Breast epithelium (tissue), 4 donors: ENCODE data around the gene CDH2. TPM values are rescaled to one million over a fixed set of nuclear protein-coding genes. Genes with fewer than 3 reads are reported as not detected.

ENCODE experiments used
- DNase-seq, 2 donors: peaks; one replicate each; pipeline ENCODE4 v3.0.0-alpha.2; 2019; ENCODE audit warnings: low spot score in 2 of 2
- H3K27ac ChIP-seq, 2 donors: fragments of 200-600 bp; sonication (generic) in 1 of 2; one replicate each; pipeline ENCODE4 v1.5.1; 2016 to 2019; ENCODE audit warnings: mild to moderate bottlenecking in 1 of 2
- H3K27me3 ChIP-seq, 2 donors: fragments of 200-600 bp; sonication (generic) in 1 of 2; one replicate each; pipeline versions ENCODE4 v1.5.1 to v1.6.0; 2017 to 2019; ENCODE audit warnings: control low read depth in 1 of 2, mild to moderate bottlenecking in 1 of 2
- H3K36me3 ChIP-seq: fragments of 200-600 bp; one replicate; pipeline ENCODE4 v1.5.1; 2019
- H3K4me1 ChIP-seq, 2 donors: fragments of 200-600 bp; sonication (generic); one replicate each; pipeline ENCODE4 v1.5.1; 2016 to 2019; ENCODE audit warnings: control low read depth in 1 of 2
- H3K4me3 ChIP-seq, 3 donors: fragments of 200-600 bp; sonication (generic); 1 replicate in 2 of 3; 2 replicates in 1 of 3; pipeline ENCODE4 v1.5.1; 2016 to 2019; ENCODE audit warnings: mild to moderate bottlenecking in 3 of 3, moderate library complexity in 2 of 3
- H3K9me3 ChIP-seq, 2 donors: fragments of 200-600 bp; sonication (generic) in 1 of 2; one replicate each; pipeline ENCODE4 v1.5.1; 2016 to 2019; ENCODE audit warnings: control low read depth in 1 of 2
- CTCF ChIP-seq, 3 donors: fragments of 450-650 bp; IDR thresholded peaks; one replicate each; pipeline ENCODE4 v1.5.1; 2016 to 2017; ENCODE audit warnings: antibody characterized with exemption in 3 of 3, mild to moderate bottlenecking in 3 of 3, moderate library complexity in 3 of 3
- POLR2A ChIP-seq: fragments of 450-650 bp; IDR thresholded peaks from one replicate; pipeline ENCODE4 v1.6.1; 2016; ENCODE audit warnings: antibody characterized with exemption, mild to moderate bottlenecking, moderate library complexity
- POLR2AphosphoS5 ChIP-seq, 3 donors: sonication (generic); formaldehyde crosslinking; IDR thresholded peaks; one replicate each; pipeline ENCODE4 v1.6.1; 2017; ENCODE audit warnings: antibody characterized with exemption in 3 of 3
- intact Hi-C: fragments of 100-400 bp; cut with DNase I; formaldehyde crosslinking; loops from one replicate; pipeline ENCODE4 v1.15.1; 2023; ENCODE audit warnings: low total_unique reads
- total RNA-seq, 3 donors: library from RNA; depleted of rRNA; stranded (reverse); fragments of >200 nt; gene quantifications; one replicate each; pipeline ENCODE4 v1.1.0, GENCODE V29; 2016

Gene CDH2
- total RNA-seq, 3 donors from 2014 or later: 0.16 to 1.8 (median 0.33) TPM

DNA sequence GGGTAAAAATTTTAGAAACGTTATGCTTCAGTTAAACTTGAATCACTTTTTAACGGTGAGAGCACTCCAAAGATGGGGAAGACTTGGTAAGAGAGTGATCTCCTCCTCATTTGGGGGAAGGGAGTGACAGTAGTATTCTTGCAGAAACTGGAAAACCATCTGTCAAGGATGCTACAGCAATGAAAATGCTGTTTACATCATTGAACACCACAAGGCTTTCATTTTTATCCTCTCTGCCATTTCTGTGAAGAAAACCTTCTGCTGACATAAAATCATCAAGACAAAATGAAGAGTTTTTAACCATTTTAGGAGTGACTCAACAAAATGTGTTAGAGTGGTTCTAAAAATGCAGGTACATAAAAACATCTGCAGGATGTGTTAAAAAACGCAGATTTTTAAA is 38.1 kb downstream of the CDH2 start:
- Histone ChIP-seq H3K4me1 (no peaks in the 10 kb centered on the region), H3K4me3 (no peak overlapping the region), H3K27me3 (no peaks in the 10 kb centered on the region), H3K36me3 (no peaks in the 10 kb centered on the region), H3K9me3 (no peaks in the 10 kb centered on the region), H3K27ac (no peak overlapping the region)
- TF ChIP-seq POLR2A: no peak
- TF ChIP-seq CTCF (IDR thresholded peaks at IDR 0.05): no peak
- no peak for TF ChIP-seq POLR2AphosphoS5 (IDR thresholded peaks at IDR 0.05)
- intact Hi-C loops: no loop called here
- no peak for DNase-seq

- H3K36me3 ChIP-seq: no peaks in the 10 kb centered on the region
- H3K9me3 ChIP-seq: no peaks in the 10 kb centered on the region
- DNase-seq: no peak
- no peak overlapping the region for H3K27ac ChIP-seq
- H3K4me1 ChIP-seq: no peaks in the 10 kb centered on the region
- intact Hi-C loops: no loop called here
- no peaks in the 10 kb centered on the region for H3K27me3 ChIP-seq
- no peak for TF ChIP-seq CTCF (IDR thresholded peaks at IDR 0.05)
- TF ChIP-seq POLR2A: no peak
- no peak for TF ChIP-seq POLR2AphosphoS5 (IDR thresholded peaks at IDR 0.05)
- no peak overlapping the region for H3K4me3 ChIP-seq
Measured at GRCh38 chr18:28136071-28136470, 40.9 kb downstream of the CDH2 start.

DNA sequence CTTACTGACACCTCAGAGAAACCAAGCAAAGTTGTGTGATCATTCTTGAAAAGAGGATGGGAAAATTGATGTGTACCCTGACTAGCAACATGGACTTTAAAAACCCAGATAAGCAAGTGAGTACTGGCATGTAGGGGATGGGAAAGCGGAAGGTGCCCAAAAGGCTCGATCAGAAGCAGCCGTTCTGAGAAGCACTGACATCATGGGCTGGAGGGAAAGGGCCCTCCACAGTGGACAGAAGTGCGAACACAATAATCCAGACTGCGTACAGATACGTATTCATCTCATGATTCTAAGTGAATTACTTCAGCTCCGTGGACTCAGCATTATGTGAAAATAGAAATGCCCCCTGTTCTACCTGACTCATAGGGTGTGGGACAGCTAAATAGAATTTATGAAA is 42.2 kb downstream of the CDH2 start:
- DNase-seq: no peak
- TF ChIP-seq POLR2AphosphoS5 (IDR thresholded peaks at IDR 0.05) (no peak), CTCF (IDR thresholded peaks at IDR 0.05) (no peak), POLR2A (no peak)
- H3K4me1 ChIP-seq: no peaks in the 10 kb centered on the region
- intact Hi-C loops: no loop called here
- H3K27ac ChIP-seq: no peak overlapping the region
- H3K36me3 ChIP-seq: no peaks in the 10 kb centered on the region
- H3K4me3 ChIP-seq: no peak overlapping the region
- no peaks in the 10 kb centered on the region for H3K27me3 ChIP-seq
- H3K9me3 ChIP-seq: no peaks in the 10 kb centered on the region

GRCh38 chr18:28132084-28132483 is 44.8 kb downstream of the CDH2 start:
- H3K36me3 ChIP-seq: no peaks in the 10 kb centered on the region
- H3K4me3 ChIP-seq: no peak overlapping the region
- H3K27me3 ChIP-seq: no peaks in the 10 kb centered on the region
- intact Hi-C loops: no loop called here
- H3K9me3 ChIP-seq: no peaks in the 10 kb centered on the region
- H3K4me1 ChIP-seq: no peaks in the 10 kb centered on the region
- no peak for TF ChIP-seq CTCF (IDR thresholded peaks at IDR 0.05)
- no peak for TF ChIP-seq POLR2A
- no peak for TF ChIP-seq POLR2AphosphoS5 (IDR thresholded peaks at IDR 0.05)
- H3K27ac ChIP-seq: no peak overlapping the region
- no peak for DNase-seq

- Histone ChIP-seq H3K27me3 (no peaks in the 10 kb centered on the region), H3K9me3 (no peaks in the 10 kb centered on the region), H3K4me1 (no peaks in the 10 kb centered on the region), H3K36me3 (no peaks in the 10 kb centered on the region), H3K27ac (no peak overlapping the region), H3K4me3 (no peak overlapping the region)
- intact Hi-C loops: no loop called here
- DNase-seq: no peak
- no peak for TF ChIP-seq POLR2A
- no peak for TF ChIP-seq CTCF (IDR thresholded peaks at IDR 0.05)
- TF ChIP-seq POLR2AphosphoS5 (IDR thresholded peaks at IDR 0.05): no peak
Measured at GRCh38 chr18:28128659-28128980, 48.3 kb downstream of the CDH2 start.
